ENCODE data around the gene BTBD16.

DNA sequence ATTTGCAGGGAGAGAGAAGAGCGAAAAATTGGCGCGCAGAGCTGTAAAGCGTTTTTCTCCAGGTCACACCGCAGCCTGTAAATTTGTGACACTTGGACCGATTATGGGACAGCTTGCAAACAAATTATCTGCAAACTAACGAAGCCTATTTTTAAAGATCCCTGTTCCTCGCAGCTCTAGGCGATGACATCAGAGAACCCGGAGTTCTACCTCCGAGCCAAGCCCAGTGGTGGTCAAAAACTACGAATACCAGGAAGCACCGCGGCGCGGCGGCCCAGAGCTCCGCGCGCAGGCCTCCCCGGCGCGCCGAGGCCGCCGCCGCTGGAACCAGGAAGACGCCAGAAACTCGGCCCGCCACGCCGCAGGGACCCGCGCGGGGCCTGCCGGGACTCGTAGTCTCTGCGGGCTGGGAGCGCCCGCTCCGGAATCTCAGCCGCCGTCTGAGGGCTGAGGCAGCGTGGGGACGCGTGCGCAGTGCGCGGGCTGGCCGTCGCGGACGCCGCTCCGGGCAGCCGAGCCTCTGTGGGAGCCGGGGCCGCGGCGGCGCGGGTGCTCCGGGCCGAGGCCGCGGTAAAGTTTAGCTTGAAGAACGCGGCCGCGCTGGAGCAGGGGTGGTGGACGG, 103.3 kb downstream of the BTBD16 start, which contains the start of gene PLEKHA1:
- TF ChIP-seq CTCF (IDR thresholded peaks at IDR 0.05) (peak in 2 of 4 experiments; percentile 27 to 50), POLR2A (IDR thresholded peaks at IDR 0.05) (peak; percentile 79)

Data from prostate gland (tissue), 2 donors.